ENCODE data around the gene POU4F1. TPM values are rescaled to one million over a fixed set of nuclear protein-coding genes. Genes with fewer than 3 reads are reported as not detected.

Gene POU4F1
- total RNA-seq, 1 donor from 2014 or later = 1.6 TPM

- no peak overlapping the region for H3K27ac ChIP-seq
- H3K36me3 ChIP-seq = no peaks in the 10 kb centered on the region
- no peak overlapping the region for H3K4me3 ChIP-seq
- TF ChIP-seq CTCF (IDR thresholded peaks at IDR 0.05) = no peak
- TF ChIP-seq EZH2phosphoT487 (IDR thresholded peaks at IDR 0.05) = no peak
- TF ChIP-seq EZH2 (IDR thresholded peaks at IDR 0.05) = no peak
- no peak overlapping the region for H3K4me3 Mint-ChIP-seq
- H3K9ac ChIP-seq = no peak overlapping the region
- H3K4me2 ChIP-seq = no peak overlapping the region
- no peaks in the 10 kb centered on the region for H4K20me1 ChIP-seq (ENCODE audit: low read depth)
- DNase-seq (ENCODE audit: low spot score) = no peak
- H3K79me2 ChIP-seq (ENCODE audit: low read depth) = no peaks in the 10 kb centered on the region
- no peaks in the 10 kb centered on the region for H3K27me3 ChIP-seq
- no peaks in the 10 kb centered on the region for H3K36me3 Mint-ChIP-seq
- H3K4me1 Mint-ChIP-seq = no peaks in the 10 kb centered on the region
- no peaks in the 10 kb centered on the region for H3K4me1 ChIP-seq
- no peak overlapping the region for H2AFZ ChIP-seq (replicated peaks)
- no peaks in the 10 kb centered on the region for H3K9me3 Mint-ChIP-seq
- no peaks in the 10 kb centered on the region for H3K9me3 ChIP-seq (ENCODE audit: low read depth)
- H3K27me3 Mint-ChIP-seq (ENCODE audit: insufficient read depth, low read depth) = peaks cover 3% of the 10 kb centered on the region
- no peaks in the 10 kb centered on the region for H3F3A ChIP-seq (ENCODE audit: low read depth)
- H3K27ac Mint-ChIP-seq = no peak overlapping the region
These were observed 34.3 kb downstream of the POU4F1 start for GRCh38 chr13:78569029-78569428.

GRCh38 chr13:78566631-78567030 lies 36.7 kb downstream of the POU4F1 start:
- H3K27ac ChIP-seq = no peak overlapping the region
- peaks cover 3% of the 10 kb centered on the region for H3K27me3 Mint-ChIP-seq (ENCODE audit: insufficient read depth, low read depth)
- H3K27me3 ChIP-seq = peaks cover 9% of the 10 kb centered on the region
- no peak for DNase-seq (ENCODE audit: low spot score)
- no peak overlapping the region for H2AFZ ChIP-seq (replicated peaks)
- no peak overlapping the region for H3K9ac ChIP-seq
- H3K4me3 ChIP-seq = no peak overlapping the region
- H3K4me3 Mint-ChIP-seq = no peak overlapping the region
- H3F3A ChIP-seq (ENCODE audit: low read depth) = no peaks in the 10 kb centered on the region
- H3K4me1 Mint-ChIP-seq = no peaks in the 10 kb centered on the region
- no peaks in the 10 kb centered on the region for H3K4me1 ChIP-seq
- H4K20me1 ChIP-seq (ENCODE audit: low read depth) = no peaks in the 10 kb centered on the region
- TF ChIP-seq CTCF (IDR thresholded peaks at IDR 0.05) = no peak
- no peak overlapping the region for H3K4me2 ChIP-seq
- no peaks in the 10 kb centered on the region for H3K9me3 ChIP-seq (ENCODE audit: low read depth)
- H3K27ac Mint-ChIP-seq = no peak overlapping the region
- H3K36me3 Mint-ChIP-seq = no peaks in the 10 kb centered on the region
- H3K79me2 ChIP-seq (ENCODE audit: low read depth) = no peaks in the 10 kb centered on the region
- no peaks in the 10 kb centered on the region for H3K36me3 ChIP-seq
- no peaks in the 10 kb centered on the region for H3K9me3 Mint-ChIP-seq

- no peak for TF ChIP-seq EZH2 (IDR thresholded peaks at IDR 0.05)
- TF ChIP-seq CTCF (IDR thresholded peaks at IDR 0.05) = no peak
- TF ChIP-seq EZH2phosphoT487 (IDR thresholded peaks at IDR 0.05) = no peak
- H3K27me3 ChIP-seq = peaks cover 32% of the 10 kb centered on the region
- no peaks in the 10 kb centered on the region for H3K79me2 ChIP-seq (ENCODE audit: low read depth)
- no peak overlapping the region for H3K27ac ChIP-seq
- H4K20me1 ChIP-seq (ENCODE audit: low read depth) = no peaks in the 10 kb centered on the region
- Mint-ChIP-seq H3K9me3 (no peaks in the 10 kb centered on the region), H3K36me3 (no peaks in the 10 kb centered on the region), H3K27ac (no peak overlapping the region), H3K4me3 (no peak overlapping the region), H3K27me3 (ENCODE audit: insufficient read depth, low read depth) (peaks cover 3% of the 10 kb centered on the region), H3K4me1 (no peaks in the 10 kb centered on the region)
- no peak overlapping the region for H3K4me3 ChIP-seq
- H2AFZ ChIP-seq (replicated peaks) = no peak overlapping the region
- no peak overlapping the region for H3K9ac ChIP-seq
- H3K4me1 ChIP-seq = no peaks in the 10 kb centered on the region
- no peaks in the 10 kb centered on the region for H3K9me3 ChIP-seq (ENCODE audit: low read depth)
- H3K4me2 ChIP-seq = no peak overlapping the region
- H3K36me3 ChIP-seq = no peaks in the 10 kb centered on the region
- H3F3A ChIP-seq (ENCODE audit: low read depth) = no peaks in the 10 kb centered on the region
- DNase-seq (ENCODE audit: low spot score) = no peak
These were observed 41.0 kb downstream of the POU4F1 start for GRCh38 chr13:78562237-78562889.

Other genes with a start within 250 kb of the POU4F1 start
- 22.2 and 36.9 TPM in 2 replicates for gene OBI1, start 55.6 kb upstream of the POU4F1 start, total RNA-seq (ENCODE audit: low replicate concordance)